ENCODE measurements around the gene BSND. TPM values are rescaled to one million over a fixed set of nuclear protein-coding genes. Genes with fewer than 3 reads are reported as not detected.

The BSND gene
- total RNA-seq, 2 experiments from 2014 or later: not detected

DNA sequence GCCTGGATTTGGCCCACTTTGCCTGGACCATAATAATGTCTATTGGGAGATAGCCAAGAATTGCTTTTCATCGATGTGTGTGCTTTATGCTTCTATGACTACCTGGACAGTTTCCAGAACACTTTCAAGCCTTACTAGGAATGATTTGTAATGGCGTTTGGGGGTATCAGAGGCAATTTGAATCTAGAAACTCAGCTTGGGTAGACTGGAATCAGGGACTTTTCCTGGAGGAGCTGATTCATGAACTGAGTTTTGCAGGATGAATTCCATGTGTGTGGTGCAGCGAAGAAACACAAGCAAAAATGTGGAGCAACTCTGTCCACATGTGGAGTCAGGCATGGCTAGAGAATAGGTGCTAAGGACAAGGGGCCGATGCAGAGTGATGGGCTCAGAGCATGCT is 30.2 kb upstream of the BSND start:
- H3K4me1 Mint-ChIP-seq: peaks cover 9% of the 10 kb centered on the region
- no peak overlapping the region for H3K27ac Mint-ChIP-seq
- H3K27me3 Mint-ChIP-seq: peaks cover 16% of the 10 kb centered on the region
- H3K4me3 Mint-ChIP-seq: no peak overlapping the region
- DNase-seq: no peak
- no peaks in the 10 kb centered on the region for H3K9me3 Mint-ChIP-seq
- no peaks in the 10 kb centered on the region for H3K36me3 Mint-ChIP-seq

DNA sequence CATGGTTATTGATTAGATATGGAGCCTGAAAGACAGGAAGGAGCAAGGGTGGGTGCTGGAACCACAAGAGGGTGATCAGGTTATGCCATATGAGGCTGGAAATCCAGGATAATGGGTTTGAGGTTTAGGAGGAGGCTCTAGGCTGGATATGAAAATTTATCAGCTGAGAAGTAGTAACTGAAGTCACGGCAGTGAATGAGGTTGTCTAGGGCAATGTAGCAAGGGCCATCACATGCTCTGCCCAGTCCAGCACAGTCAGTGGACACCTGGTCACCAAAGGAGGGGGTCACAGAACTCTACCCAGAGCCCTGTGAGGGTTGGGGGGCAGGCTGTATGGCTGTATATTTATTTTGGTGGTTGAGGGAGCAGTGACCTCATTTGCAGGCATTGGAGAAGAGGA is 28.9 kb upstream of the BSND start:
- Mint-ChIP-seq H3K4me1 (peaks cover 9% of the 10 kb centered on the region), H3K4me3 (no peak overlapping the region), H3K27me3 (peaks cover 24% of the 10 kb centered on the region), H3K36me3 (no peaks in the 10 kb centered on the region), H3K27ac (no peak overlapping the region), H3K9me3 (no peaks in the 10 kb centered on the region)
- no peak for DNase-seq

DNA sequence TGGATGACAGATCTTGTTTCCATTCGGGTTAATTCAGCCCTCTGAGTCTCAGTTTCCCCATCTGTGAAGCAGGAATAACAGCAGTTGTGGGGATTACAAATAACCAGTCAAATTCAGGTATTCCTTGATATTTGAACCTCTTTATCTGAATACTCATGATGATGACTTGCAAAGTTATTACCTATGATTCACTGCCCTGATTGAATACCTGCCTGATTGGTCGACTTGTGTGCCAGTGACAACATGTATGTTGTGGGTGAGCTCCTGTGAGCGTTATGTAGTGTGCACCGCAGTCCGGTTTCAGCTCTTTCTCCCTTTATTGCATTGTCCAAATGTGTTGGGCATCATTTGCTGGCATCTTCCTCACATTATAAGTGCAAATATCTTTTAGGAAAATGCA is 27.8 kb upstream of the BSND start:
- H3K27ac Mint-ChIP-seq: no peak overlapping the region
- H3K4me1 Mint-ChIP-seq: peaks cover 7% of the 10 kb centered on the region
- no peak overlapping the region for H3K4me3 Mint-ChIP-seq
- no peaks in the 10 kb centered on the region for H3K9me3 Mint-ChIP-seq
- peaks cover 24% of the 10 kb centered on the region for H3K27me3 Mint-ChIP-seq
- no peaks in the 10 kb centered on the region for H3K36me3 Mint-ChIP-seq
- no peak for DNase-seq

DNA sequence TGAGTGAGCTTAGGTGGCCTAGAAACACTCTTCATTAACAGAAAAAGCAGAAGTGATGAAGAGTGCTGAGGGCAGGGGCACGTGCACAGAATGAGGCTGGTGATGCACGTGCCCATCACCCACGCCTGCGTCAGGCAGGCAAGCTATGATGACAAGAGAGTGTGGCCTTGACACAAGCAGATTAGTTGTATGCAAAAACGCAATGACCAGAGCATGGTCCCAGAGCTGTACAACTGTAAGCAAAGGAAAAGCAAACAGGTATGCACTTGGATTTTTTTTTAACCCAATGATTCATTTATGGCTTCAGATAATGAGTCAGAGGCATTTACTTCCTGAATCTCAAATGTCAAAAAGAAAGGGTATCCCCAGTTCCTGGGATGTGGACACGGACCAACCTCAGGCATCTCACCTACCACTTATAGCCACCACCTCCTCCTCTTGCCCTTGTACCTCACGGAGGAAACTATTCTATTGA is 27.4 kb upstream of the BSND start:
- Mint-ChIP-seq H3K36me3 (no peaks in the 10 kb centered on the region), H3K9me3 (no peaks in the 10 kb centered on the region), H3K27ac (no peak overlapping the region), H3K4me3 (no peak overlapping the region), H3K4me1 (peaks cover 4% of the 10 kb centered on the region), H3K27me3 (peaks cover 24% of the 10 kb centered on the region)
- DNase-seq: no peak

DNA sequence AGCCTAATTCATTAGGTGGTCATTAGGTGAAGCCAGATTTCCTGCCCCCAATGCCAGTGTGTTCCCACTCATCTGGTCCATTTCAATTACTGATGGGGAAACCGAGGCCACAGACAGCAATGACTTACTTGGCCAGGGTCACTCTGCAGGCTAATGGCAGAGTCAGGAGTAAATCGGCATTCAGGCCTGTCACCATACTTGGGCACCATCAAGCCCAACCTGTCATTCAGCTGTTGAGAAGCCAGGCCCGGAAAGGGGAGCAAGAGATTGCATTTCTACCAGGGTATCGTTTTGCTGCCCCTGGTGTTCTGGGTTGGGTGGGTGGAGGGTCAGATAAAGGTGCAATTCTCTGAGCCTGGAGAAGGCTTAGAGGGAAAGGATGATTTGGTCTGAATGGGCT is 26.3 kb upstream of the BSND start:
- no peak for DNase-seq
- no peak overlapping the region for H3K4me3 Mint-ChIP-seq
- H3K9me3 Mint-ChIP-seq: no peaks in the 10 kb centered on the region
- H3K27ac Mint-ChIP-seq: no peak overlapping the region
- no peaks in the 10 kb centered on the region for H3K36me3 Mint-ChIP-seq
- H3K4me1 Mint-ChIP-seq: peaks cover 4% of the 10 kb centered on the region
- H3K27me3 Mint-ChIP-seq: peaks cover 21% of the 10 kb centered on the region

DNA sequence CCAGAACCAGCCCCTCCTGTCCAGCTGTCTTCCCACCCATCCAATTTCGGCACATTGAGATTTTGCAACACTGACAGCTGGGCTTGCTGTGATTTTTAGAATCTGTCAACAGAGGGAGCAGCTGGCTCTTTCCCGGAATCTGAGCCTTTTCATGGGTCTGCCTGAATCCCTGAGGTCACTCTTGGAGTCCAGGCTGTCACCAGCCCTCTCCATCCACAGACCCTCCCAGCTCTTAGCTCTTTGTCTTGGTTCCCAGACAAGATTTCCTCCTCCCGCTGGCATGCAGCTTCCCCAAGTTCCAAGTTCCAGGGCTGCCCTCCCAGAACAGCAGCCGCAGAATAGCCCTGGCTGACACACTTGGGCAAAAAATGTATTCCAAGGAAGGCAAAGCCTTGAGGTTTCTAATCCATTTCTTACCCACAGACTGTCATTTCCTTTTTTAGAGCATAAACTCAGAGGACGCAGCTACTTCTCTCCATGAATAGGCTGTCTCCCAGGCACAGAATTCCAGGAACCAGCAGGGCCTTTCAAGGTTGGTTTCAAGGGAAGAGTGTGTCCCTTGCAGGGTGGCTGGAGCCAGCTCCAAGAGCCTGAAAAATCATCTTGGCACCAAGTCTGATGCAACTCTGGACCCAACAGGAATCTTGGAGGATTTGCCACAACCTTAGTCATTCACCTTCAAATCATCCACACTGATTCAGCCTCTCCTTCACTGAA is 25.4 kb upstream of the BSND start:
- Mint-ChIP-seq H3K4me1 (peaks cover 4% of the 10 kb centered on the region), H3K36me3 (no peaks in the 10 kb centered on the region), H3K4me3 (no peak overlapping the region), H3K27ac (no peak overlapping the region), H3K27me3 (peaks cover 25% of the 10 kb centered on the region), H3K9me3 (no peaks in the 10 kb centered on the region)
- DNase-seq: no peak

DNA sequence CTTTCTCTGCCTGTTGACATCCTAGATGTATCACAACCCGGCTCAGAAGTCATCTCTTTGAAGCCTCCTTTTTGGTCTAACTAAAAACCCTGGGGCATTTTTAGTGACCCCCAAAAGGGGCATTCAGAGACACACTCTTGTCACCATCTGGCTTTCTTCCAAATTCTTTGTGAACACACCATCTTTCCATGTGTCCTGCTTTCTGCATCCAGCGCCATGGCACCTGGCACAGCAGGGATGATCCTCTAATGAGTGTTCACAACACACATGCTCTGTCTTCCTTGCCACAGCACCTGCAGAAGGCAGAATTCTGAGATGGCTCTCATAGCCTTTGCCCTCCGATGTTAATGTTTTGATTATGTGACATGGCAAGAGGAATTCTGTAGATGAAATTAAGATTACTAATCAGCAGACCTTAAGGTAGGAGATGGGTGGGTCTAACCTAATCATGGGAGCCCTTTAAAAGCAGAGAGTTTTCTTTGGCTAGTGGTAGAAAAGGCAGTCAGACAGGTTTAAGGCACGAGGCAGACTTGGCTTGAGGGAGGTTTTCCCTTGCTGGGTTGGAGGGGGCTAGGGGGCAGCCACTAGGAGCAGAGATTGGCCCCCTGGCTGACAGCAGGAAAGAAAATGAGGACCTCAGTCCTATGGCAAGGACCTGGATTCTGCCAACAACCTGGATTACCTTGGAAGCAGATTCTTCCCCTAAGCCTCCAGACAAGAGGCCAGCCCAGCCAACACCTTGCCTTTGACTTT is 23.2 kb upstream of the BSND start:
- DNase-seq: no peak
- H3K36me3 Mint-ChIP-seq: no peaks in the 10 kb centered on the region
- H3K4me3 Mint-ChIP-seq: no peak overlapping the region
- peaks cover 4% of the 10 kb centered on the region for H3K4me1 Mint-ChIP-seq
- H3K27me3 Mint-ChIP-seq: peaks cover 31% of the 10 kb centered on the region
- H3K9me3 Mint-ChIP-seq: no peaks in the 10 kb centered on the region
- no peak overlapping the region for H3K27ac Mint-ChIP-seq

DNA sequence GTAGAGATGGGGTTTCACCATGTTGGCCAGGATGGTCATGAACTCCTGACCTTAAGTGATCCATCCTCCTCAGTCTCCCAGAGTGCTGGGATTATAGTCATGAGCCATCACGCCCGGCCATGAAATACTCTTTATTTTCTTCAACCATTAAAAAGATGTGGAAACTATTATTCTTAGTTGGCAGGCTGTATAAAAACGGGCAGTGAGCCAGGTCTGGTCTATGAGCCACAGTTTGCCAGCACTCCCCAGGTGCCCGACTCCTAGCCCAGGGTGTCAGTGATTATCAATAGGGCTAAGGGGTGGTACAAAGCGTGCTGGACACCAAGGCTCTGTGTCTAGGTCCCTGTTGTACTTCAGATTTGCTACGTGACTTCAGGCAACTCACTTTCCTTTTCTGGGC is 22.0 kb upstream of the BSND start:
- Mint-ChIP-seq H3K9me3 (no peaks in the 10 kb centered on the region), H3K4me3 (no peak overlapping the region), H3K27me3 (peaks cover 37% of the 10 kb centered on the region), H3K27ac (no peak overlapping the region), H3K36me3 (no peaks in the 10 kb centered on the region), H3K4me1 (no peaks in the 10 kb centered on the region)
- no peak for DNase-seq

DNA sequence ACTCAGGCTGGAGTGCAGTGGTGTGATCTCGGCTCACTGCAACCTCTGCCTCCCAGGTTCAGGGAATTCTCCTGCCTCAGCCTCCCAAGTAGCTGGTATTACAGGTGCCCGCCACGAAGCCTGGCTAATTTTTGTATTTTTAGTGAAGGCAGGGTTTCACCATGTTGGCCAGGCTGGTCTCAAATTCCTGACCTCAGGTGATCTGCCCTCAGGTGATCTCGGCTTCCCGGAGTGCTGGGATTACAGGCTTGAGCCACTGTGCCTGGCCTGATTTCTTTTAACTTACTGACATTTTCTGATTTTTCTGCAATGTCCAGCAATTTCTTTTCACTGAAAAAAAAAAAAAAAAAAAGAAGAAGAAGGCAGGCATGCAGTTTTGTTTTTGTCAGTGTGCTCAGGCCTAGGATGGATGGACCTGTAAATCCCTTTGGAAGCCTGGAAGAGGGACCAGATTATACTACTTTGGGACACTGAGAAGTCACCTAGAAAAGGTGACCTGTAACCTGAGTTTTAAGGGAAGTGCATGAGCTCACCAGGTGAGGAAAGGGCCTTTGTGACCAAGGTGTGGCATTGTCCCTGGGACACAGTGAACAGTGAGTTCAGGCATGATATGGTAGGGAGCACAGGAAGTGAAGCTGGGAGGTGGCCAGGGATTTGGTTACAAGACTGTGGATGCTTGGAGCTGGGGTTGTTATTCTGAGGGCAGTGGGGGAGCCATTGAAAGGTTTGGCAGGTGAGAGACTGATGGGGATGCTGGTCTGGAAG is 21.0 kb upstream of the BSND start:
- Mint-ChIP-seq H3K4me3 (no peak overlapping the region), H3K4me1 (no peaks in the 10 kb centered on the region), H3K27ac (no peak overlapping the region), H3K36me3 (no peaks in the 10 kb centered on the region), H3K27me3 (peaks cover 40% of the 10 kb centered on the region), H3K9me3 (no peaks in the 10 kb centered on the region)
- no peak for DNase-seq

DNA sequence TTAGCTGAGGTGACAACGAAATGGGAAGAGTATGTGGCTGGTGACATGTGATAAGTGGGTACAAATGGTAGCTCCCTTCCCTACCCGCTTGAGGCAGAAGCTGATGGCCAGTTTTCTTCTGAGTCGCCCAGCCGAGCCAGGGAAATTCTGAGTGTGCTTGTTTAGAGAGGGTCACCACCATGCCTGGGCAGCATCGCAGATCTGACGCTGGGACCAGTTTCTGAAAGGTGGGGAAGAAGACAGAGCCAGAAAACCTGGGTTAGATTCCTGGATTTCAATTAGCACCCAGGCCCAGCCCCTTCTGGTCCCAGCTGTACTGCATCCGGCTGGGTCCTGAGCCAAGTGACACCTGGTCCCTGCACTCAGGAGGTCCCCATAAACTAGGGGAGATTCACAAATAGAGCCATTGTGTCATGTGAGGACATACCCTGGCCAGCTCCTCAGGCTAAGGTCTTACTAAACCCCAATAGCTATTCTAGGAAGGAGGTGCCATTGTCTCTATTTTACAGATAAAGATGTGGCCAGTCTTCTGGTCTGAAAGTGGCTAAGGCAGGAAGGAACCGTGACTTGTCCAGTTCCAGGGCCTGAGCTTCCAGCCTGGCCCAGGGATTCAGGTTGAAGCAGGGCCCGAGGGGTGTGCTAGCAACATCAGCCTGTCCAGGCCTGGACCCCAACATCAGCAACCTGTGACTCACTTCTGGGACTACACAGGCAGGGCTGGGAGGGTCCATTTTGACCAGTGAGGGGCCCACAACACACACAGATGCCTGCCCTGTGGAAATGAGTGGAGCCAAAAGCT is 20.0 kb upstream of the BSND start:
- DNase-seq: no peak
- H3K27ac Mint-ChIP-seq: no peak overlapping the region
- no peak overlapping the region for H3K4me3 Mint-ChIP-seq
- peaks cover 38% of the 10 kb centered on the region for H3K27me3 Mint-ChIP-seq
- H3K4me1 Mint-ChIP-seq: no peaks in the 10 kb centered on the region
- no peaks in the 10 kb centered on the region for H3K9me3 Mint-ChIP-seq
- no peaks in the 10 kb centered on the region for H3K36me3 Mint-ChIP-seq

DNA sequence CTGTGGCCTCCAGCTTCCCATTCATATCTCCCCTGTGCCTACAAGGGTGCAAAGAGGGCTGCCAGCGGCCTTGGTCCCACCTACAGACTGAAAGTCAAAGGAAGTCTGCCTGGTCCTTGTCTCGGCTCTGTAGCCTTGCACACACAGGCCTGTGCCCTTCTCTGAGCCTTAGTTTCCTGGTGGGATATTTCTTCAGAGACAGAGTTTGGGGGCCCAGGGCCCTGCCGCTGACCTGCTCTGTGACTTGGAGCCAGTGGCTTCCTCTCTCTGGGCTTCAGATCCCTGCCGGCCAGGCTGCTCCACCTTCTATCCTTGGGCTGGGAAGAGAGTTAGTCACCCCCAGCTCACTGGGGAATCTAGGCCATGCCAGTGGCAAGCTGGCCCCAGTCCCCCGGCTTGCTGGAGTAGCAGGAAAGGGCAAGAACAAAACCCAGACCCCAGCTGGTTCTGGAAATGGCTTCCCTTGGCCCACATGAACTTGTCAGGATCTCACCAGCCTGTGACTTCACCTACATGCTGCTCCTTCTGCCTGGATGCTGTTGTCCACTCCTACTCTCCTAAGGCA is 19.3 kb upstream of the BSND start:
- no peak overlapping the region for H3K27ac Mint-ChIP-seq
- no peak overlapping the region for H3K4me3 Mint-ChIP-seq
- H3K27me3 Mint-ChIP-seq: peaks cover 35% of the 10 kb centered on the region
- H3K9me3 Mint-ChIP-seq: no peaks in the 10 kb centered on the region
- H3K4me1 Mint-ChIP-seq: no peaks in the 10 kb centered on the region
- no peak for DNase-seq
- no peaks in the 10 kb centered on the region for H3K36me3 Mint-ChIP-seq

DNA sequence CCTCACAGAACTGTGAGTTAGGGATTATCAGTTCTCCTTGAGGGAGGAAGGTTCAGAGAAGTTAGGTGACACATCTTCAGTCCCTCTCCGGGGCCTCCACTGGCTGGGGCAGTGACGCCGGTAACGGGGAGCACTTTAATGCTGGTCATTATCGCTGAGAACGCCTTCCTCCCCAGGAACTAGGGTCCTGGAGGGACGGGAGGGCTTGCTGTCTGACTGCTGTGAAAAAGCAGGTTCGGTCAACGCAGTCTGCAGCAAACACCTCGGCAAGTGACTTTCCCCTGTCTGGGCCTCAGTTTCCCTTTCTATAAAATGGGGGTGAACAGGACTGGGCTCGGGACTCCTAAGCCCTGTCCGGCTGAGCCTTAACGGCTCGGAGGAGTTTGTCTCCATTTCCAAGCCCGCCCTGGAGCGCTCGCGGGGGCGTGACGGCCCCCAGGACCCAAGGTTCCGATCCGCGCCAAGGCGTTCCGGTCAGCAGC is 18.6 kb upstream of the BSND start:
- H3K9me3 Mint-ChIP-seq: no peaks in the 10 kb centered on the region
- H3K27ac Mint-ChIP-seq: no peak overlapping the region
- H3K4me3 Mint-ChIP-seq: no peak overlapping the region
- no peak for DNase-seq
- H3K36me3 Mint-ChIP-seq: no peaks in the 10 kb centered on the region
- H3K4me1 Mint-ChIP-seq: no peaks in the 10 kb centered on the region
- H3K27me3 Mint-ChIP-seq: peaks cover 35% of the 10 kb centered on the region

DNA sequence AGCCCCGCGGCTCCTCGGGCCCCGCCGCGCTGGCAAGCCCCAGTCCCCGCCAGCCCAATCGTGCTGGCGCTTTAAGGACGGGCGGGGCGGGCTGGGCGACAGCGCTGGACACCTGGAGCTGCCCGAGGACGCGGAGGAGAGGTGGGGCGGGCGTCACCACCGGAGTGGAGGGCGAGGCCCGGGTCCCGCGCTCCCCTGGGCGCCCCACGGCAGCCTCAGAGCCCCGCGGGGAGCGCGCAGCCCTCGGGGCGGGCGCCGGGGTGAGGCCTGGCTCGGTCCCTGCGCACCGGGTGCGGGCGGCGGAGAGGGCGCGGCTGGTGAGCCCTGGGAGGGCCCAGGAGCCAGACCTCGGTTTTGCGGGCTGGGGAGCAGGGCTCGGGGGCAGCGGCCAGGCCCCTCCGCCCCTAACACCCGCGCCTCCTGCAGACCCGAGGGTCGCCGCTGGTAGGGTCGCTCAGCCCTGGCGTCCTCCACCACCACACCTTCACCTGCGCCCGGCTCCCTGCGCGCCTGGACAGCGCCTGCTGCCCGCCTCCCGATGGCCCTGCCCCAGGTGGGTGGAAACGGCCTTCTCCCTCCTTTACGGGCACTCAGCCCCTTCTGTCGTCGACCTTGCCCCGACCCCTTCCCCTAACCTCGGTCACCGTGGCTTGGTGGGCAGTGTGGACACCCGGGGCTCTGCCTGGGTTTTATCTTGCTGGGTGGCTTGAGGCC is 18.0 kb upstream of the BSND start, which contains the start of gene TMEM61:
TSS of gene TMEM61 (plus strand) at position 101 of the 714 bp plus-strand sequence. CDS start at position 539, 438 bp downstream.
- Mint-ChIP-seq H3K4me1 (no peaks in the 10 kb centered on the region), H3K4me3 (no peak within 1 kb of the TSS), H3K36me3 (no peaks in the 10 kb centered on the region), H3K27ac (no peak within 1 kb of the TSS), H3K27me3 (peaks cover 35% of the 10 kb centered on the region), H3K9me3 (no peaks in the 10 kb centered on the region)
- no peak for DNase-seq

DNA sequence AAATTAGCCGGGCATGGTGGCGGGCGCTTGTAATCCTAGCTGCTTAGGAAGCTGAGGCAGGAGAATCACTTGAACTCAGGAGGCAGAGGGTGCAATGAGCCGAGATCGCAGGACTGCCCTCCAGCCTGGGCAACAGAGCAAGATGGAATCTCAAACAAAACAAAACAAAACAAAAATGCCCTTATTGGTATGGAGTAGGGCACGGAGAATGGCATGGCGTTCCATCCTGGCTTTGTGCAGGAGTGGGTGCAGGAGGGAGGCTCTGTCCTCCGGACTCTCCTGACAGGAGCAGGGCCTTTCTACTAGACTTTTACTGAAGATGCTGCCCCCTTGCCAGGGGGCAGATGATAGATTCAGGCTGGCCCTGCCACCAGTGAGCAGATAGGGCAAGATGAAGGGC is 17.3 kb upstream of the BSND start:
- H3K4me3 Mint-ChIP-seq: no peak overlapping the region
- H3K36me3 Mint-ChIP-seq: no peaks in the 10 kb centered on the region
- no peak overlapping the region for H3K27ac Mint-ChIP-seq
- peaks cover 35% of the 10 kb centered on the region for H3K27me3 Mint-ChIP-seq
- H3K9me3 Mint-ChIP-seq: no peaks in the 10 kb centered on the region
- no peak for DNase-seq
- H3K4me1 Mint-ChIP-seq: no peaks in the 10 kb centered on the region
